Nephron progenitor cell (in vitro differentiated cells): ENCODE measurements around the gene BGLAP.

Source experiments
- DNase-seq: peaks from one replicate; pipeline ENCODE4 v3.0.0; 2021
- H3K27ac Mint-ChIP-seq: 2 replicates; pipeline ENCODE4 v1.8.0; 2021; ENCODE audit warnings: mild to moderate bottlenecking, moderate library complexity, mixed read lengths
- H3K27me3 Mint-ChIP-seq: 2 replicates; pipeline ENCODE4 v1.8.0; 2021; ENCODE audit warnings: mild to moderate bottlenecking, low read depth, mixed read lengths; ENCODE audit not compliant: poor library complexity
- H3K36me3 Mint-ChIP-seq: 2 replicates; pipeline ENCODE4 v1.8.0; 2021; ENCODE audit warnings: low read depth, mixed read lengths
- H3K4me1 Mint-ChIP-seq: 2 replicates; pipeline ENCODE4 v1.8.0; 2021; ENCODE audit warnings: mixed read lengths
- H3K4me3 Mint-ChIP-seq: 2 replicates; pipeline ENCODE4 v1.8.0; 2021; ENCODE audit warnings: mild to moderate bottlenecking, moderate library complexity, mixed read lengths
- H3K9me3 Mint-ChIP-seq: 2 replicates; pipeline ENCODE4 v1.8.0; 2021; ENCODE audit warnings: mild to moderate bottlenecking, moderate library complexity, mixed read lengths
- TF ChIP-seq, protein P1 (sequence below): fragments of 200-600 bp; sonication (generic); IDR thresholded peaks from 2 replicates; pipeline ENCODE4 v1.5.0; 2021; ENCODE audit warnings: antibody characterized with exemption

BGLAP gene

GRCh38 chr1:156283521-156283920, 41.5 kb downstream of the BGLAP start:
- Mint-ChIP-seq H3K27ac (peak overlapping the region; percentile 46), H3K4me3 (peak overlapping the region; percentile 95), H3K9me3 (no peaks in the 10 kb centered on the region), H3K27me3 (no peaks in the 10 kb centered on the region), H3K36me3 (peaks cover 5% of the 10 kb centered on the region), H3K4me1 (peaks cover 39% of the 10 kb centered on the region)
- DNase-seq: no peak
- TF ChIP-seq, protein P1, sequence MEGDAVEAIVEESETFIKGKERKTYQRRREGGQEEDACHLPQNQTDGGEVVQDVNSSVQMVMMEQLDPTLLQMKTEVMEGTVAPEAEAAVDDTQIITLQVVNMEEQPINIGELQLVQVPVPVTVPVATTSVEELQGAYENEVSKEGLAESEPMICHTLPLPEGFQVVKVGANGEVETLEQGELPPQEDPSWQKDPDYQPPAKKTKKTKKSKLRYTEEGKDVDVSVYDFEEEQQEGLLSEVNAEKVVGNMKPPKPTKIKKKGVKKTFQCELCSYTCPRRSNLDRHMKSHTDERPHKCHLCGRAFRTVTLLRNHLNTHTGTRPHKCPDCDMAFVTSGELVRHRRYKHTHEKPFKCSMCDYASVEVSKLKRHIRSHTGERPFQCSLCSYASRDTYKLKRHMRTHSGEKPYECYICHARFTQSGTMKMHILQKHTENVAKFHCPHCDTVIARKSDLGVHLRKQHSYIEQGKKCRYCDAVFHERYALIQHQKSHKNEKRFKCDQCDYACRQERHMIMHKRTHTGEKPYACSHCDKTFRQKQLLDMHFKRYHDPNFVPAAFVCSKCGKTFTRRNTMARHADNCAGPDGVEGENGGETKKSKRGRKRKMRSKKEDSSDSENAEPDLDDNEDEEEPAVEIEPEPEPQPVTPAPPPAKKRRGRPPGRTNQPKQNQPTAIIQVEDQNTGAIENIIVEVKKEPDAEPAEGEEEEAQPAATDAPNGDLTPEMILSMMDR: no peak

DNA sequence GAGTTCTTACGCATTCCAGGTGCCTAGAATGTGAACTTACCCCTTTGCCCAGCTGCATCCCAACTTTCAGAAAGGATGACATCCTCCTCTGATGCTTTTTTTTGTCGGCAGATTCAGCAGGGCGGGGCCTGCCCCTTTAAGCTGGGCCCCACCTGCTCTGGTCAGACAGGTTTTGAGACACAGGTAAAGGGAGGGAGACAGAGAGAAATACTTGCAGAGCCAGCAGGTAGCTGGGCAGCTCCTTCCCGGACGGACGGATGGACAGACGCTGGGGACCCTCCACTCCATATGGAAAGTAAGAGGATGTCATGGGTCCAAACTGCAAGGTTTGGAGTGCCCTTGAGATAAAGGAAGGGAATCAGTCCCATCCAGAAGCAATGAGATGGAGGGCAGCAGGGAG, 42.1 kb downstream of the BGLAP start, which contains the start of gene TMEM79:
TMEM79 (plus strand) TSS at position 214 of the 400 bp plus-strand sequence. CDS start 902 bp downstream, outside the sequence.
- TF ChIP-seq, protein P1: no peak
- Mint-ChIP-seq H3K27ac (peak within 1 kb of the TSS; percentile 46), H3K4me1 (peaks cover 39% of the 10 kb centered on the region), H3K4me3 (peak within 1 kb of the TSS; percentile 95), H3K36me3 (peaks cover 7% of the 10 kb centered on the region), H3K9me3 (no peaks in the 10 kb centered on the region), H3K27me3 (no peaks in the 10 kb centered on the region)
- no peak for DNase-seq

- no peak for DNase-seq
- Mint-ChIP-seq H3K4me3 (peak overlapping the region; percentile 11), H3K27me3 (no peaks in the 10 kb centered on the region), H3K9me3 (no peaks in the 10 kb centered on the region), H3K4me1 (peaks cover 39% of the 10 kb centered on the region), H3K36me3 (peaks cover 10% of the 10 kb centered on the region), H3K27ac (no peak overlapping the region)
- TF ChIP-seq, protein P1: no peak
Measured at GRCh38 chr1:156284757-156285156, 42.8 kb downstream of the BGLAP start.

DNA sequence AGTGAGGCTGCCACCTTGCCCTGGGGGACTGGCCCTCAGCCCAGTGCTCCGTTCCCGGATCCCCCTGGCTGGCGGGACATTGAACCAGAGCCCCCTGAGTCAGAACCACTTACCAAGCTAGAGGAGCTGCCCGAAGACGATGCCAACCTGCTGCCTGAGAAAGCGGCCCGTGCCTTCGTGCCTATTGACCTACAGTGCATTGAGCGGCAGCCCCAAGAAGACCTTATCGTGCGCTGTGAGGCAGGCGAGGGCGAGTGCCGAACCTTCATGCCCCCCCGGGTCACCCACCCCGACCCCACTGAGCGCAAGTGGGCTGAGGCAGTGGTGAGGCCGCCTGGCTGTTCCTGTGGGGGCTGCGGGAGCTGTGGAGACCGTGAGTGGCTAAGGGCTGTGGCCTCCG, 43.5 kb downstream of the BGLAP start:
- H3K4me1 Mint-ChIP-seq: peaks cover 33% of the 10 kb centered on the region

GRCh38 chr1:156286061-156286460, 44.1 kb downstream of the BGLAP start:
- no peaks in the 10 kb centered on the region for H3K27me3 Mint-ChIP-seq
- H3K4me3 Mint-ChIP-seq: no peak overlapping the region
- H3K36me3 Mint-ChIP-seq: peaks cover 15% of the 10 kb centered on the region
- DNase-seq: no peak
- H3K9me3 Mint-ChIP-seq: no peaks in the 10 kb centered on the region
- TF ChIP-seq, protein P1: no peak
- peaks cover 30% of the 10 kb centered on the region for H3K4me1 Mint-ChIP-seq
- H3K27ac Mint-ChIP-seq: no peak overlapping the region

More for the DNA sequence above, 43.5 kb downstream of the BGLAP start:
- TF ChIP-seq, protein P1: no peak
- Mint-ChIP-seq H3K27me3 (no peaks in the 10 kb centered on the region), H3K4me3 (no peak overlapping the region), H3K27ac (no peak overlapping the region), H3K9me3 (no peaks in the 10 kb centered on the region), H3K36me3 (peaks cover 15% of the 10 kb centered on the region)
- DNase-seq: no peak

DNA sequence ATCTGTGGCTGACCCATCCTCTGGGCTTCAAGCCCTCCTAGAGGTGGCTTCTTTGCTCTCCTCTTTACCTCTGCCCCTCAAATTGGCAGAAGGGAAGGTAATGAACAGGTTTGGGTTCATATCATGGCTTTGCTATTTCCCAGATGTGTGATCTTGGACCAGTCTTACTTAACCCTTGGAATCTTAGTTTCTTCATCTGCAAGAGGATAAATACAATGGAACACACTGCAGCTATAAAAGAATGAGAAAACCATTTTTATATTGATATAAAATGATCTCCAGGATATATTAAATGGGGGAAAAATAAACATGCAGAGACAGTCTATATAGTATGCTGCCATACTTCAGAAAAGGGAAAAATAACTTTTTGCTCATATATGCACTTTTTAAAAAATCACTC, 47.9 kb downstream of the BGLAP start:
- H3K36me3 Mint-ChIP-seq: peaks cover 15% of the 10 kb centered on the region
- TF ChIP-seq, protein P1: no peak
- DNase-seq: no peak
- H3K4me1 Mint-ChIP-seq: peaks cover 22% of the 10 kb centered on the region
- H3K4me3 Mint-ChIP-seq: no peak overlapping the region
- H3K27ac Mint-ChIP-seq: no peak overlapping the region
- H3K27me3 Mint-ChIP-seq: no peaks in the 10 kb centered on the region
- H3K9me3 Mint-ChIP-seq: no peaks in the 10 kb centered on the region
